22Rv1 (cell line): ENCODE measurements around the gene GANAB.

Experiments
- H3K27ac ChIP-seq: fragments of 450-650 bp; 2 replicates; pipeline ENCODE4 v1.5.1; 2017
- ZFX ChIP-seq: fragments of 450-650 bp; IDR thresholded peaks from 2 replicates; pipeline ENCODE4 v1.6.1; 2017; ENCODE audit warnings: antibody characterized with exemption, borderline replicate concordance
- TF ChIP-seq, protein P1 (sequence below): fragments of 450-650 bp; IDR thresholded peaks from 2 replicates; pipeline ENCODE4 v1.5.1; 2017; ENCODE audit warnings: mild to moderate bottlenecking

GANAB gene

DNA sequence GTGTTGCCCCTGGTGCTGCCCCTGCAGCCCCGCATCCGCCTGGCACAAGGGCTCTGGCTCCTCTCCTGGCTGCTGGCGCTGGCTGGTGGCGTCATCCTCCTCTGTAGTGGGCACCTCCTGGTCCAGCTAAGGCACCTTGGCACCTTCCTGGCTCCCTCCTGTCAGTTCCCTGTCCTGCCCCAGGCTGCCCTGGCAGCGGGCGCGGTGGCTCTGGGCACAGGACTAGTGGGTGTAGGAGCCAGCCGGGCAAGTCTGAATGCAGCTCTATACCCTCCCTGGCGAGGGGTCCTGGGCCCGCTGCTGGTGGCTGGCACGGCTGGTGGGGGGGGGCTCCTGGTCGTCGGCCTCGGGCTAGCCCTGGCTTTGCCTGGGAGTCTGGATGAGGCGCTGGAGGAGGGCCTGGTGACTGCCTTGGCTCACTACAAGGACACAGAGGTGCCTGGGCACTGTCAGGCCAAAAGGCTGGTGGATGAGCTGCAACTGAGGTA is 33.1 kb downstream of the GANAB start:
- TF ChIP-seq, protein P1, sequence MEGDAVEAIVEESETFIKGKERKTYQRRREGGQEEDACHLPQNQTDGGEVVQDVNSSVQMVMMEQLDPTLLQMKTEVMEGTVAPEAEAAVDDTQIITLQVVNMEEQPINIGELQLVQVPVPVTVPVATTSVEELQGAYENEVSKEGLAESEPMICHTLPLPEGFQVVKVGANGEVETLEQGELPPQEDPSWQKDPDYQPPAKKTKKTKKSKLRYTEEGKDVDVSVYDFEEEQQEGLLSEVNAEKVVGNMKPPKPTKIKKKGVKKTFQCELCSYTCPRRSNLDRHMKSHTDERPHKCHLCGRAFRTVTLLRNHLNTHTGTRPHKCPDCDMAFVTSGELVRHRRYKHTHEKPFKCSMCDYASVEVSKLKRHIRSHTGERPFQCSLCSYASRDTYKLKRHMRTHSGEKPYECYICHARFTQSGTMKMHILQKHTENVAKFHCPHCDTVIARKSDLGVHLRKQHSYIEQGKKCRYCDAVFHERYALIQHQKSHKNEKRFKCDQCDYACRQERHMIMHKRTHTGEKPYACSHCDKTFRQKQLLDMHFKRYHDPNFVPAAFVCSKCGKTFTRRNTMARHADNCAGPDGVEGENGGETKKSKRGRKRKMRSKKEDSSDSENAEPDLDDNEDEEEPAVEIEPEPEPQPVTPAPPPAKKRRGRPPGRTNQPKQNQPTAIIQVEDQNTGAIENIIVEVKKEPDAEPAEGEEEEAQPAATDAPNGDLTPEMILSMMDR: no peak
- no peak for TF ChIP-seq ZFX
- H3K27ac ChIP-seq: peak overlapping the region; percentile 81

DNA sequence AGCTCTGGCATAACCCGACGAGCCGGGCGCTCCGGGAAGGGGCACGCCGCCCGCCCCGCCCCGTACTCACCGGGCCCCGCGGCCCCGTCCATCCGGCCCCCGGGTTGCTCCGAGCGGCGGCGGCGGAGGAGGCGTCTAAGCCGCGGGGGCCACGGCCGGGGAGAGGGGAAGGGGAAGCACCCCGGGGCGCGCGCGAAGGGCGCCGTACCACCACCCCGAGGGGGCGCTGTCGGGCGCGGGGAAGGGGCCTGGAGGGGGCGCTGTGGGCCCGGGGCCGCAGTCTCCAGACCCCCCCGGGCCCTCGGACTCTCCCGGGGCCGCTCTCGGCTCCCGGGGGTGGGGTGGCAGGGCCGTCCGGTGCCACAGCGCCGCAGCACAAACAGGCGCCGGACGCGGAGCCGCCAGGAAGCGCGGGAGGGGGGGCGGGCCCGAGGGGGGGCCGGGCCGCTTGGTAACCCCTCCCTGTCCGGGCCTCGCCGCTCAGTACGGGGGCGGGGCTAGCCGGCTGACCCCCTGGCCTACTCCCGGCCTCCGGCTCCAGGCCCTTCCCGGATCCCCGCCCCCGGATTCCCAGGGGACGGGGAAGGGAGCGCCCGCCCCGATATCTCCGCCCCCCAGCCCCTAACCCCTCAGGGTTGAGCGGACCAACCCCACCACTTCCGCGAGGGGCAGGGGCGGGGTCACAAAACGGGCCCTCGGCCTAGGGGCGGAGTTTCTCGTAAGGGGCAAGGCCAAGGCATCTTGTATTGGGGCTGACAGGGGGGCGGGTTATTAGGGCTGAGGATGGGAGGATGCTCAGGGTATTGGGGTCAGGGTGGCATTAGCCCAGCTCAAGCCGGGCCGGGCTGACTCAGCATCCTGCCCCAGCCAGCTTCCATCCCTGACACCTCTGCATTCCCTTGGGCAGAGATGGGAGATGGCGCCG is 33.8 kb downstream of the GANAB start, which contains the start of the genes EML3 and ROM1:
Gene EML3 (minus strand): TSS at position 410 of the 925 bp plus-strand sequence. CDS start 318 bp downstream, at position 92.
Gene ROM1 (plus strand): TSS at position 892 of the 925 bp plus-strand sequence. CDS start 25 bp downstream, at position 917.
- TF ChIP-seq ZFX: no peak
- TF ChIP-seq, protein P1: peak; percentile 92
- peak within 1 kb of the TSS; percentile 81 for H3K27ac ChIP-seq

DNA sequence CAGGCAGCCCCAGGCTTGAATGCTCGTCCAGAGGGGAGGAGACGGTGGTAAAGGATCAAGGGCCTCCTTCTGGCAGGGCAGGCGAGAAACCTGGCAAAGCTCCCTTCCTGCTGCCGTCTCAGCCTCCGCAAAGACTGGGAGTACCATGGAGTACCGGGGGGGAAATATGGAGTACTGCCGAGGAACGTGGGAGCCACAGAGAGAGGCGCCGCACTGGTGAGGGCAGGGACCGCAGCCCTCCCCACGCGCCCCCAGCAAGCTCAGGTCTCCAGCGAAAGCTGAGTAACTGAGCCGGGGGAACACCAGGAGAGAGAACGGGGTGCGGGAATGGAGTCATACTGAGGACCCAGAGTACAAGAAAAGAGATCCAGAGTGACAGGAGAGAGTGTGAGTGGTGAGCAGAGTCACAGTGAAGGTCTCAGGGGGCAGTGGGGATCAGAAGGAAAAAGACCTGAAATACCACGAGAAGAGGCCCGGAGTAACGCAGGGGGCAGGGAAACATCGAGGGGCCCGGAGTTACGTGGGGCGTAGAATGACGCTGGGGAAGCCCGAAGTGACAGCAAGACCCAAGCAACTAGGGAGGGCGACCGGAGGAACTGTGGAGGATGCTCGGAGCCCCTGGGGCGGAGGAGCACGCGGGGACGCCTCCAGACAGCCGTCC is 34.6 kb downstream of the GANAB start:
- H3K27ac ChIP-seq: peak overlapping the region; percentile 81
- TF ChIP-seq, protein P1: no peak
- TF ChIP-seq ZFX: no peak

DNA sequence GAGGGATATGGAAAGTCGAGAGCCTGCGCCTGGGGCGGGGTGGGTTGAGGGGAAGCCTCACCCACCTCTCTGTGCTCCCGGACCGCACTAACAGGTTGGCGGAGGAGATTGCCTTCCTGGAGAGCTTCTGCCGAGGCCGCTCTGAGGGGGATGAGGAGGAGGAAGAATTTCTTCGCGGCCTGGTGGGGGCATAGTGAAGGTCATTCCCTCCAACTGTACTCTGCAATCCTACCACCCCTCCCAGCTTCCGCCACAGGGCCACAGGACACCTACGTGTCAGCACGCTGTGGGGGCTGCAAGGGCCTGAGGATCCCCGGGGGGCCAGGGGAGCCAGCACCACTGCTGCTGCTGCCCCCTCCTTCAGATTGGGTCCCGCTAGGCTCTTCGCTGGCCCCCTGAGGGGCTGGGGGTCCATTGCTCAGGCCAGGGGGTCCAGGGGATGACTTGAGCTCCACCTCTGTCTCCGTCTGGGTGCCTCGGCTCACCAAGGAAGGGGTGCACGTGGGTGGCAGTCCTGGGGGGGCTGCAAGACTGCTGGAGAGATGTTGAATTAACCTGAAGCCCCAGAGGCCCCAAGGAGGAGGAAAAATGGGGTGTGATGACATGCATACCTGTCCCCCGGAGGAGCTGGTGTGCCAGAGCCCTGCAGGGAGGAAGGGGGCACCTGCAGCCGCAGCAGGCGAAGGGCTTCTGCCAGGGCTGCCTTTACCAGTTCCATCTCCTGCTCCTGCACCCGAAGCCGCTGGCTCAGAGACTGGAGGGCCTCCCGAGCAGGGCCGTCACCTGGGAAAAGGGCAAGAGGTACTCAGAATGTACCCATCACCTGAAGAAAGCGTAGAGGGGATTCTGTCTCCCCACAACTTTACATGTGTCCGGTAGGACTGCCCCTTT is 35.4 kb downstream of the GANAB start:
- peak overlapping the region; percentile 81 for H3K27ac ChIP-seq
- no peak for TF ChIP-seq ZFX
- TF ChIP-seq, protein P1: no peak

DNA sequence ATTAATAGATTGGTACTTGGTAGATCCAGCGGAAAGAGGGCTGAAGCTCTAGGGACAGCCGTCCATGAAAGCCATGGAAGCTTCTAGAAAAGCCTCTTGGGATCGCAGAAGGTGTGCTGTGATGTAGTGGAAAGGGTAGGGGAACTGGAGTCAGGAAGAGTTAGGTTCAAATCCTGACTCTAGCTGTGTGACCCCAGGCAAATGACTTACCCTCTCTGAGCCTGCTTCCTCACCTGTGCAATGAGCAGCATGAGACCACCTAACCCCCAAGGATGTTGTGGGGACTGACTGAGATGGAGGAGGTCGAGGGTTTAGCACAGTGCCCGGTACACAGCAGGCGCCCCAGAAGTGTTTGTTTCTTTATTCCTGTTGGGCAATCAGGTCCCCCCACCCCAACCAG is 36.0 kb downstream of the GANAB start:
- no peak overlapping the region for H3K27ac ChIP-seq
- TF ChIP-seq, protein P1: no peak
- no peak for TF ChIP-seq ZFX

DNA sequence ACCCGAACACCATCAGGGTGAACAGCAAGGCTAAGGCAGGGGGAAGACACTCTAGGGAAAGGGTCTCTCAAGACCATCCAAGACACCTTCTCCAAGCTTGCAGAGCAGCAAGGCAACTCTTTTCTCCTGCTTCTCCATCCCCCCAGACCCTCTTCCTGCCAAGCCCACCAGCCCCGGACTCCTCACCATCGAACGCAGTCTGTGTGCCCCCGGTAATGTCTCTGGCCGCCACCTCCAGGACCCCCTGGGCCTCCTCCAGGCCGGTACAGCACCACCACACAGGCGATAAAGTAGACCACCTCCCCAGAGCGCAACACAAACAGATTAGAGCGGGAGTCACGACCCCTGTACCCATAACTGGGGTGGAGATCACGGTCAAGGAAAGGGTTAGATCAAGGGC is 37.6 kb downstream of the GANAB start:
- TF ChIP-seq, protein P1: no peak
- no peak for TF ChIP-seq ZFX
- H3K27ac ChIP-seq: no peak overlapping the region
